Sigmoid colon (tissue), 4 donors: ENCODE measurements around the gene HRH1.

Experiments
- CTCF ChIP-seq, 4 experiments: fragments of 450-650 bp in 3 of 4; fragments of 200-600 bp in 1 of 4; IDR thresholded peaks; one replicate each; pipeline ENCODE4 v1.5.1; 2016 to 2019; ENCODE audit warnings: antibody characterized with exemption in 4 of 4, mild to moderate bottlenecking in 3 of 4, moderate library complexity in 2 of 4
- POLR2AphosphoS5 ChIP-seq, 4 donors: sonication (generic); formaldehyde crosslinking; IDR thresholded peaks; one replicate each; pipeline ENCODE4 v1.6.1; 2017; ENCODE audit warnings: antibody characterized with exemption in 4 of 4

- no peak for TF ChIP-seq CTCF (IDR thresholded peaks at IDR 0.05)
- no peak for TF ChIP-seq POLR2AphosphoS5 (IDR thresholded peaks at IDR 0.05)
Measured at GRCh38 chr3:11146773-11147660, 7.3 kb upstream of the HRH1 start.
